Cardiac muscle cell (in vitro differentiated cells and primary cell): Measurements from ENCODE around the gene TTC16. TPM values are rescaled to one million over a fixed set of nuclear protein-coding genes. Genes with fewer than 3 reads are reported as not detected.

Experiments
- DNase-seq, 2 donors: peaks; one replicate each; pipeline versions ENCODE4 v3.0.0 to v3.0.0-alpha.2; 2010 to 2017; ENCODE audit warnings: low read depth in 1 of 2, low spot score in 1 of 2
- H3K27ac ChIP-seq: fragments of 200-600 bp; sonication (generic); 2 replicates; pipeline ENCODE4 v1.5.1; 2016
- H3K27me3 ChIP-seq: fragments of 200-600 bp; sonication (generic); 2 replicates; pipeline ENCODE4 v1.6.0; 2016; ENCODE audit warnings: control low read depth
- H3K36me3 ChIP-seq: fragments of 200-600 bp; sonication (generic); 2 replicates; pipeline ENCODE4 v1.5.1; 2016; ENCODE audit warnings: control low read depth
- H3K4me1 ChIP-seq: fragments of 200-600 bp; sonication (generic); 2 replicates; pipeline ENCODE4 v1.8.1; 2017; ENCODE audit warnings: low read depth, mild to moderate bottlenecking, mixed run types
- H3K4me3 ChIP-seq: fragments of 200-600 bp; sonication (generic); 2 replicates; pipeline ENCODE4 v1.5.1; 2016; ENCODE audit warnings: mild to moderate bottlenecking
- H3K9me3 ChIP-seq: fragments of 200-600 bp; sonication (generic); 2 replicates; pipeline ENCODE4 v1.5.1; 2017; ENCODE audit warnings: low read depth, mild to moderate bottlenecking, control low read depth
- CTCF ChIP-seq: IDR thresholded peaks from 2 replicates; pipeline ENCODE4 v1.5.1; 2012; ENCODE audit warnings: low read depth, mild to moderate bottlenecking, low read length
- polyA plus RNA-seq: library from polyadenylated mRNA; unstranded; fragments of >200 nt; fragmentation: Nextera tagmentation; extraction: Ambion mirVana; gene quantifications from 2 replicates; pipeline ENCODE4 v1.2.1, GENCODE V29; 2016
- total RNA-seq: library from RNA; depleted of rRNA; stranded (reverse); fragments of >200 nt; gene quantifications from 2 replicates; pipeline ENCODE4 v1.2.3, GENCODE V29; 2016

TTC16 gene
- total and polyA plus RNA-seq, 2 experiments from 2014 or later = 0.06 TPM; not detected in 1

GRCh38 chr9:127744398-127745110, 28.7 kb downstream of the TTC16 start:
- DNase-seq = no peak
- Histone ChIP-seq H3K36me3 (no peaks in the 10 kb centered on the region), H3K27me3 (peaks cover 3% of the 10 kb centered on the region), H3K27ac (no peak overlapping the region), H3K4me3 (no peak overlapping the region), H3K4me1 (peaks cover 13% of the 10 kb centered on the region), H3K9me3 (no peaks in the 10 kb centered on the region)
- TF ChIP-seq CTCF = no peak

GRCh38 chr9:127746959-127747569, 31.2 kb downstream of the TTC16 start:
- H3K9me3 ChIP-seq = no peaks in the 10 kb centered on the region
- no peak for DNase-seq

GRCh38 chr9:127749090-127749787, 33.4 kb downstream of the TTC16 start:
- H3K9me3 ChIP-seq = no peaks in the 10 kb centered on the region
- no peak for DNase-seq
- H3K27me3 ChIP-seq = peaks cover 31% of the 10 kb centered on the region
- TF ChIP-seq CTCF = no peak
- H3K4me3 ChIP-seq = no peak overlapping the region
- H3K36me3 ChIP-seq = no peaks in the 10 kb centered on the region
- H3K27ac ChIP-seq = no peak overlapping the region
- H3K4me1 ChIP-seq = no peaks in the 10 kb centered on the region

More at GRCh38 chr9:127746959-127747569, 31.2 kb downstream of the TTC16 start:
- Histone ChIP-seq H3K27ac (no peak overlapping the region), H3K36me3 (no peaks in the 10 kb centered on the region), H3K4me1 (peaks cover 4% of the 10 kb centered on the region), H3K4me3 (no peak overlapping the region), H3K27me3 (peaks cover 9% of the 10 kb centered on the region)
- TF ChIP-seq CTCF = no peak

GRCh38 chr9:127751269-127752054, 35.6 kb downstream of the TTC16 start:
- no peaks in the 10 kb centered on the region for H3K4me1 ChIP-seq
- DNase-seq = peak; percentile 27 to 76
- no peak overlapping the region for H3K4me3 ChIP-seq
- H3K36me3 ChIP-seq = no peaks in the 10 kb centered on the region
- no peaks in the 10 kb centered on the region for H3K9me3 ChIP-seq
- H3K27ac ChIP-seq = no peak overlapping the region
- no peak for TF ChIP-seq CTCF
- H3K27me3 ChIP-seq = peaks cover 53% of the 10 kb centered on the region

GRCh38 chr9:127753148-127753547, 37.3 kb downstream of the TTC16 start:
- no peaks in the 10 kb centered on the region for H3K9me3 ChIP-seq
- no peak overlapping the region for H3K27ac ChIP-seq
- H3K4me3 ChIP-seq = no peak overlapping the region
- H3K27me3 ChIP-seq = peaks cover 58% of the 10 kb centered on the region
- DNase-seq = no peak
- H3K36me3 ChIP-seq = no peaks in the 10 kb centered on the region
- no peak for TF ChIP-seq CTCF
- no peaks in the 10 kb centered on the region for H3K4me1 ChIP-seq
